ENCODE data around the gene THSD7B. TPM values are rescaled to one million over a fixed set of nuclear protein-coding genes. Genes with fewer than 3 reads are reported as not detected.

The THSD7B gene
- total and polyA plus RNA-seq, 9 of the 15 experiments (the other 6 are each of a cell fraction or from before 2014, with no cell fraction given), result not detected

- ATAC-seq, result no peak
- Histone ChIP-seq H4K20me1 (replicated peaks; ENCODE audit: control insufficient read depth, insufficient read depth, low read length) (no peaks in the 10 kb centered on the region), H3K4me3 (no peak overlapping the region), H3K27ac (ENCODE audit: extremely low read depth, low read depth, low read length) (no peak overlapping the region), H3K9me3 (replicated peaks; ENCODE audit: control insufficient read depth, insufficient read depth, low read depth, low read length) (no peaks in the 10 kb centered on the region; the same call in 1 of the 2 replicates), H3K9me1 (ENCODE audit: control insufficient read depth, insufficient read depth, low read length) (no peaks in the 10 kb centered on the region), H3K9ac (ENCODE audit: insufficient read depth in 1 of 2, low read depth in 2 of 2, low read length in 2 of 2) (no peak overlapping the region), H3K27me3 (ENCODE audit: control insufficient read depth in 2 of 2, insufficient read depth in 2 of 2, low read length in 2 of 2) (no peaks in the 10 kb centered on the region), H3K4me1 (replicated peaks in 1 of 2; ENCODE audit: control insufficient read depth in 2 of 2, insufficient read depth in 2 of 2, low read length in 2 of 2) (no peaks in the 10 kb centered on the region), H3K79me2 (ENCODE audit: control insufficient read depth, insufficient read depth, low read length) (no peaks in the 10 kb centered on the region), H3K36me3 (ENCODE audit: control insufficient read depth, insufficient read depth, low read length) (no peaks in the 10 kb centered on the region), H2AFZ (ENCODE audit: low read depth, low read length) (no peak overlapping the region), H3K4me2 (ENCODE audit: insufficient read depth, low read length) (no peak overlapping the region)
- in situ Hi-C loops (cut with MboI), result no loop called here
- FAIRE-seq, result no peak
- intact Hi-C loops (cut with micrococcal nuclease), result no loop called here
- POLR2A ChIA-PET, result no interaction called here
- BruUV-seq (replicated peaks), result no TSS peak
- DNase-seq (ENCODE audit: extremely low read depth in 1 of 4, low spot score in 3 of 4), result no peak
- 6% methylated on average over 1 of the region's 1 CpG for WGBS (ENCODE audit: insufficient coverage, low coverage, missing lambda C conversion rate)
- CTCF ChIA-PET (ENCODE audit: low intra/inter-chr PET ratio), result no interaction called here
- no peak for TF ChIP-seq ZBTB9 (CRISPR knock-in tag; IDR thresholded peaks at IDR 0.05)
- TF ChIP-seq SAFB (IDR thresholded peaks at IDR 0.05; ENCODE audit: borderline replicate concordance, low read depth, low read length), result no peak
- no peak for TF ChIP-seq RAD51 (IDR thresholded peaks at IDR 0.05; ENCODE audit: borderline replicate concordance, low read depth)
- TF ChIP-seq ZNF253 (CRISPR knock-in tag; conservative IDR thresholded peaks at IDR 0.05), result no peak
- no peak for TF ChIP-seq ZNF717 (CRISPR knock-in tag; IDR thresholded peaks at IDR 0.05)
- no peak for TF ChIP-seq NR3C1 (CRISPR knock-in tag; IDR thresholded peaks at IDR 0.05)
- TF ChIP-seq CHD7 (IDR thresholded peaks at IDR 0.05; ENCODE audit: low read depth, low read length), result no peak
- TF ChIP-seq SREBF2 (CRISPR knock-in tag; IDR thresholded peaks at IDR 0.05), result no peak
- TF ChIP-seq MEF2A (IDR thresholded peaks at IDR 0.05; ENCODE audit: control insufficient read depth, low read depth, low read length), result no peak
- no peak for TF ChIP-seq HMG20A (CRISPR knock-in tag; conservative IDR thresholded peaks at IDR 0.05)
- TF ChIP-seq WHSC1 (IDR thresholded peaks at IDR 0.05; ENCODE audit: low read length), result no peak
- TF ChIP-seq ZNF583 (CRISPR knock-in tag; IDR thresholded peaks at IDR 0.05), result no peak
These were observed 455.2 kb downstream of the THSD7B start for GRCh38 chr2:137220438-137220993.

Data from K562 (cell line).